Mesodermal cell (in vitro differentiated cells): Measurements from ENCODE around the gene NCK2.

Experiments
- H3K27ac ChIP-seq: 2 replicates; pipeline ENCODE4 v1.7.0; 2013; ENCODE audit warnings: mild to moderate bottlenecking, low read depth, low read length, moderate library complexity; ENCODE audit not compliant: severe bottlenecking
- H3K36me3 ChIP-seq: 2 replicates; pipeline ENCODE4 v1.7.1; 2013; ENCODE audit warnings: mild to moderate bottlenecking, low read length, moderate library complexity; ENCODE audit not compliant: control insufficient read depth, insufficient read depth
- H3K4me1 ChIP-seq: one replicate; pipeline ENCODE4 v1.7.1; 2013; ENCODE audit warnings: mild to moderate bottlenecking, low read length; ENCODE audit not compliant: insufficient read depth, control insufficient read depth, poor library complexity, severe bottlenecking
- H3K4me3 ChIP-seq: 2 replicates; pipeline ENCODE4 v1.7.0; 2013; ENCODE audit warnings: low read length, control low read depth, mild to moderate bottlenecking; ENCODE audit not compliant: insufficient read depth, poor library complexity, severe bottlenecking; ENCODE audit errors: extremely low read depth
- H3K9me3 ChIP-seq: 2 replicates; pipeline ENCODE4 v1.7.1; 2013; ENCODE audit warnings: mild to moderate bottlenecking, low read length, moderate library complexity; ENCODE audit not compliant: control insufficient read depth
- WGBS, 2 experiments: methylation state at CpG; one replicate each; pipeline ENCODE4 v1.1.5; 2013; ENCODE audit warnings: missing lambda C conversion rate in 2 of 2; ENCODE audit not compliant: insufficient coverage in 2 of 2; 5-methylcytosine and 5-hydroxymethylcytosine counted together

NCK2 gene

DNA sequence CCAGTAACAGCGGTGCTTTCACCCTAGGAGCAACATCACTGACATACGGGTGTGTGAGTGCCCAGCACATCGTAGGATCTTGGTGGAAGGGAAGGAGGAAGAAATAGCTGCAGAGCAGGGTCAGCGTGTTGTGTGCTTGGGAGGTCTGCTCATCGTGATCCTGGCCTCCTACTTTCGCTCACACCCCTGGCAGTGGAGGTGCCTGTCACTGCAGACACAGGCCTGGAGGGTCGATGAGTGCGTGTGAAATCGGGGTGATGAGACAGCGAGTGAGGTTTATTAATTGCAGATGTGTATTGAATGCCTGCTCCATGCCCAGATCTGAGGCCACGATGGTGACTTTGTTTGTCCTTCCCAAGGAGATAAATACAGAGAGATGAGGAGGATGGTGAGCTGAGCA, 126.1 kb downstream of the NCK2 start:
- WGBS, 2 experiments, result 92 to 100% methylated on average over 9 to 10 of the region's 11 CpGs

DNA sequence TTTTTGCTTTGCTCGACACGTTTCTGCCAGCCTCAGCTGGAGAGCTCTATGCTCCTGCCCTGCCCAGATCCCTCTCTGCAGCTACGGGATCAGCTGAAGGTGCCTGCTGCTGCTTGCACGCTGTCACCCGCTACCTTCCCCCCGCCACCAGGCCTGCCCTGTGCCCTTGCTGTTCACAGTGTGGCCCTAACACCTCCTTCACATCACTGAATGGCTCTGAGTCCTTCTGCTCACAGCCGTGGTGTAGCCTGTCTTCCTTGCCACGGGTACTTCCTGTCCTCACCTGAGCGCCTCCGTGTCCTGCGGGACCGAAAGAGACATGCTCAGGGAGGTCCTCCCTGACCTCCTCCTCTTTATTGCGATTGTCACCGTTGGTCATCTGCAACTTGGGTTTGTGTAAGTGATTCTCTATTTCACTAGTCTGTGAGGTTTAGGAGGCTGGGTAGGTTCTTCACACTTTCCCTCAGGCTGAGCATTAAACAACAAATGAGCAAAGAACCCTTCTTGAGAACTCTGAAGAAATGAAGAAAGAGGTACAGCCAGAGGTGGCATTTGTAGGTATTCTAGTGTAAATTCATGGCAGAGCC, 127.5 kb downstream of the NCK2 start:
- Histone ChIP-seq H3K4me3 (no peak overlapping the region), H3K36me3 (peaks cover 21% of the 10 kb centered on the region), H3K4me1 (peaks cover 21% of the 10 kb centered on the region), H3K27ac (no peak overlapping the region), H3K9me3 (no peaks in the 10 kb centered on the region)
- 93 to 95% methylated on average over 8 to 12 of the region's 14 CpGs for WGBS, 2 experiments

More for the DNA sequence above, 126.1 kb downstream of the NCK2 start:
- Histone ChIP-seq H3K27ac (no peak overlapping the region), H3K36me3 (peaks cover 14% of the 10 kb centered on the region), H3K4me3 (no peak overlapping the region), H3K9me3 (no peaks in the 10 kb centered on the region), H3K4me1 (peaks cover 28% of the 10 kb centered on the region)

DNA sequence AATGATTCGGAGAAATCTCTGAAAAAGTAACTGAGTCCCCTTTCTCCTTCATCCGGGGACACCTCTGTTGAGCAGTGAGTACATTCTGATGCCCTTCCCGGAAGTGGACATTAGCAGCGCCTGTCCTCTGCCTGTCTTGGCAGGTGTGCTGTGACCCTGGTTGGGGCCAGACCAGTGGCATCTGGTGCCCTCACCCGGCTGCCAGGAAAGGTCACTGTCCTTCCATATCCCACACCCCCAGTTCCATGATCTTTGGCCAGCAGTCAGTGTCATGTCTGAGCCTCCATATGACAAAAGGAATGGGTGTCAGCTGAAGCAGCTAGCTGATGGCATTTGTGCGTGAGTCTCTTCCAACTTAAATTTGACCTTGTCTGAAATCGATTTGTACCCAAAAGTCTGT, 128.1 kb downstream of the NCK2 start:
- Histone ChIP-seq H3K9me3 (no peaks in the 10 kb centered on the region), H3K36me3 (peaks cover 24% of the 10 kb centered on the region), H3K27ac (no peak overlapping the region), H3K4me3 (no peak overlapping the region), H3K4me1 (peaks cover 15% of the 10 kb centered on the region)
- WGBS, 2 experiments, result 93 to 97% methylated on average over 6 of the region's 7 CpGs

DNA sequence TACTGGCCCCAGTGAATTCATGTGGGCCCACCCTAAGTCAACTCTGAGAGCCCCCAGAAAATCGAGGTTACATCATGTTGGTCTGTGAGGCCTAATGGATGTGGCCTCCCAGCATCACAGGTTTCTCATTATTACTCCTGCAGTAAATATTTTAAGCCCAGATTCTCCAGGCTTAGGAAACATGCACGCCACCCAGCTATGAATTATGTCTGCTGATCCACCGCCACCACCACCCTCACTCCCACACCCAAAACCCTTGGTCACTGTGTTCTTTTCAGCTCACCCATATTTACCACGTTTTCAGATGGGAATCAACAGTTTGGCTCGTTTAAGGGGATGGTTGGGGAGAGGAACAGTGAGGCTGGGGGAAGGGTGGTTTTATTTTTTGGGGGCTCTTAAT, 128.6 kb downstream of the NCK2 start:
- H3K36me3 ChIP-seq, result peaks cover 28% of the 10 kb centered on the region
- H3K9me3 ChIP-seq, result no peaks in the 10 kb centered on the region
- no peak overlapping the region for H3K4me3 ChIP-seq
- 72 to 79% methylated on average over 3 of the region's 5 CpGs for WGBS, 2 experiments
- H3K4me1 ChIP-seq, result peaks cover 13% of the 10 kb centered on the region
- no peak overlapping the region for H3K27ac ChIP-seq

DNA sequence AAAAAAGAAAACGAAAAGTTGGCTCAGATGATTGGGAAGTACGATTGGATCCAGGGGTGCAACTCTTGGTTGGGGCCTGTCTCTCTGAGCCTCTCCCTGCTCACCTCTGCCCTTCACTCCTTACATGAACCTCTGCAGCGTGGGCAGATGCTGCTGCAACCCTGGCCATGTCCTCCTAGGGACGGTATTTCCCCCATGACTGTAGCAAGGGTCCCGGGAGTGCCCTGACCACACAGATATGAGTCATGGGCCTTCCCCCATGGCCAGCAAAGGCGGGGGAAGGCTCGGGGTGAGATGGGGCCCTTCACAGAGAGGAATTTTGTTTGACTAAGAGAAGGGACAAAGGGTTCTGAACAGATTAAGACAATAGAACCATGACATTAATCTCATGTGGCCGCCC, 129.0 kb downstream of the NCK2 start:
- peaks cover 4% of the 10 kb centered on the region for H3K9me3 ChIP-seq
- H3K27ac ChIP-seq, result no peak overlapping the region
- H3K4me1 ChIP-seq, result peaks cover 13% of the 10 kb centered on the region
- 63 to 75% methylated on average over 2 to 5 of the region's 8 CpGs for WGBS, 2 experiments
- peaks cover 33% of the 10 kb centered on the region for H3K36me3 ChIP-seq
- no peak overlapping the region for H3K4me3 ChIP-seq

DNA sequence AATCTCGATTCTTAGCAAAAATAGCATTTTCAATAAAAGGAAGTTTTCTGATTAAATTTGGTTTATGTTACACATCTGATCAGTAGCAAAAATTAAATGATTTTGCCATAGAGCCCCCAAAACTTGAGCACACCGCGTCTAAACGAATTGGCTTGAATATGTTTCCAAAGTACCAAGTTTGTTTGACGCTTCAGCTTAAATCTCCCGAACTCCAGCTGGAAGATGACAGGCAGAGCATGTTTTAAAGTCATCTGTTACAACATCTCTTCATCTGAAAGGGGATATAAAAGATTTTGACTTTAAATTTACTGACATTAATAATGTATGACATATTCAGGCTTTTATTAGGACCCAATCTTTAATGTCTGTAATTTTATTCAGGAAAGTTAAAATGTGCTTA, 129.8 kb downstream of the NCK2 start:
- Histone ChIP-seq H3K9me3 (peaks cover 7% of the 10 kb centered on the region), H3K27ac (no peak overlapping the region), H3K36me3 (peaks cover 40% of the 10 kb centered on the region), H3K4me1 (peaks cover 13% of the 10 kb centered on the region), H3K4me3 (no peak overlapping the region)
- WGBS, 2 experiments, result 94 to 100% methylated on average over 3 to 4 of the region's 6 CpGs

DNA sequence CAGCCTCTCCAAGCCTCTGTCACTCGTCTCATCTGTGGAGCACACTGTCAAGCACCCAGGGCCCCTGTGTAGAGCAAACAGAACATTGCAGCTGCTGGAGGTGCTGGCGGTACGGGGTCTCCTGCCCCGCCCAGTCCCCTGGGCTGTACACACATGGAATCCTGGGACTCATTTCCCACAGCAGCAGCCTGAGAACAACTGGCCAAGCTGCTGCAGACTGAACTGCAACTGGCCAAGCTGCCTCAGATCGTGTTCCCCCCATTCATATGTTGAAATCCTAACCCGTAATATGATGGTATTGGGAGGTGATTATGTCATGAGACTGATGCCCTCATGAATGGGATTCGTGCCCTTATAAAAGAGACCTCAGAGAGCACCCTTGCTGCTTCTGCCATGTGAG, 130.5 kb downstream of the NCK2 start:
- Histone ChIP-seq H3K27ac (no peak overlapping the region), H3K4me1 (peaks cover 13% of the 10 kb centered on the region), H3K4me3 (no peak overlapping the region), H3K9me3 (peaks cover 7% of the 10 kb centered on the region), H3K36me3 (peaks cover 39% of the 10 kb centered on the region)
- WGBS, 2 experiments, result 85 to 96% methylated on average over 5 of the region's 7 CpGs

DNA sequence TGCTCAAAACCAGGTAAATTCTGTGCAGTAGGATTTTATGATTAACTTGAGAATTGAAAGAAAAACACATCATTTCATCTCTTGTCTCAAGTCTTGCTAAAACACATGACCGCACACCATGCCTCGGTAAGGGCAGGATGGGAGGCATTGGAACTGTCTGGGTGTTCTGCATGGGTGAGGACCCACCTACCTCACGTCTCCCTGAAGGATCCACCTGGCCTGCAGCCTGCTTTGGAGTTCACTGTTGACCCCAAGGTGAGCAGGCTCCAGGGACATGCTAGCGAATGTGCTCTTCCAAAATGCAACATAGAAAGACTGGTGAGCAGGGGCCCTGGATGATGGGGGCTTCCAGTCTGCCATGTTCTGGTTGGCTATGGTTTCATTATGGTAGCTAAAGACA, 131.5 kb downstream of the NCK2 start:
- H3K4me1 ChIP-seq, result peaks cover 13% of the 10 kb centered on the region
- H3K4me3 ChIP-seq, result no peak overlapping the region
- no peak overlapping the region for H3K27ac ChIP-seq
- peaks cover 7% of the 10 kb centered on the region for H3K9me3 ChIP-seq
- WGBS, 2 experiments, result 91 to 96% methylated on average over 4 of the region's 4 CpGs
- H3K36me3 ChIP-seq, result peaks cover 37% of the 10 kb centered on the region

DNA sequence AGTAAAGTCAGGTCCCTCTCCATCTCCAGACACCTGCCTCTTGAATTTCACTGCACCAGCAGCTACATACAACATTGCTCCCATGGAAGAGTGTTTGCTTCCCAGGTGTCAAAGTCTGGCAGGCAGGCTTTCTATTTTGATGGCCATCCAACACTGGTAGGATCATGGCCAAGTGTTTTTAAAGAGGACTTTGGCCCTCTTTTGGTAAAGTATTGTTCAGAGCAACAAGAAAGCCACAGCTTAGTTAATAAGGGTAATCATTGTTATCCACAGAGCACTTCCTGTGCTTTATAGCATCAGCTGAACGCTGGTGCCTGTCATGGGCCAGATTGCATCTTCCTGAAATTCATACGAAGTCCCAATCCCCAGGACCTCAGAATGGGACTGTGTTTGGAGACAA, 133.2 kb downstream of the NCK2 start:
- no peak overlapping the region for H3K4me3 ChIP-seq
- no peak overlapping the region for H3K27ac ChIP-seq
- H3K4me1 ChIP-seq, result peaks cover 13% of the 10 kb centered on the region
- 92 to 95% methylated on average over 2 of the region's 2 CpGs for WGBS, 2 experiments
- peaks cover 7% of the 10 kb centered on the region for H3K9me3 ChIP-seq
- peaks cover 46% of the 10 kb centered on the region for H3K36me3 ChIP-seq

DNA sequence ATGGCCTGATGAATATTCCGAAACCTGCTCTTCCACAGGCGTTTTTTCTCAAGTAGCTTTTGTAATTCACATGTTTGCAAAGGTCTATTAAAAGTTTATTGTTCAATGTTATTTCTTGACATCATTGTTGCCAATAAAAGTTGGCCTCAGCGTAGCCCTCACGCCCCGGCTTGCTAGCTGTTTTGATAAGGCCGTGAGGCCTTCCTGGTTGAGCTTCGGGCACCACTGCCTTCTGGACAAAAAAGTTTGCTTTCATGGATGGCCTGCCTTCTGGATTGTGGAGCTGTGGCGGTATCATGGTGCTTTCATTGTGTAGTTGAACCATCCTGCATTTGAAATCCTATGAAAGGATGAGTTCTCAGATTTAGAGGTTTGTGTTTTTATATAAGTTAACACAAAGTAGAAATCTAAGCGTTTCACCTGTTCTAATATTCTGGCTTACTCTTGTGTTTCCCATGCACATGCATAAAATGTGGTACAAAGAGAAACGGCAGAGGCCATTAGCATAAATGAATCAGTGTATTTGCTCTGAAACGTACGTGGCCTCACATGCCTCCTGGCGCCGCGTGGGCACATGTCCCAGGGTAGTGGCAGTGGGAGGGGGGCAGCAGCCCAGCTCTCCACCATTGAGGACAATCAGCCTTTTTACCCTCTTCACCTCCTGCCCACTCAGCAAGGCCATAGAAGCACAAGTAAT, 134.5 kb downstream of the NCK2 start:
- Histone ChIP-seq H3K4me3 (no peak overlapping the region), H3K9me3 (peaks cover 7% of the 10 kb centered on the region), H3K36me3 (peaks cover 54% of the 10 kb centered on the region), H3K27ac (no peak overlapping the region), H3K4me1 (peaks cover 1% of the 10 kb centered on the region)
- WGBS, 2 experiments, result 99 to 100% methylated on average over 6 to 11 of the region's 15 CpGs

DNA sequence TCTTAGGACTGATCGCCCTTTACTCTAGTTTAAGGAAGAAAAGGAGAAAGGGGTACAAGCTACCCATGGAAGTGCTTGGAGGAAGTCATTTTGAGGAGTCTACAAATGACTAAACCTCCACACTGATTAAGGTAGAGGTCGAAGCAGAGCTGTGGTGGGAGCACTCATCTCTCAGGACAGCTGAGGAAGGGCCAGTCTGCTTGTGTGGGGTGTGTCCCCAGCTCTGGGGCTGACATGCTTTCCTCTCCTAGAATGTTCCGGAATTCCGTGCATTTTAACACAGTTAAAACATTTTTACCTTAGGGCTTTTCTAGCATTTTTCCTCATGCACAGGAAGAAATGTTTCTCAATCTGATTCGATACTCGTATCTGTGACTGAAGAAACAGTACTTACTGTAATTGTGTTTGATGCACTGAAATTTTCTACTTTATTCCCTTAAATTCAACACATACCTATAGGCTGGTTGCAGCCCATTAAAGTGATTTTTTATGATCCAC, 135.1 kb downstream of the NCK2 start:
- no peak overlapping the region for H3K27ac ChIP-seq
- H3K9me3 ChIP-seq, result peaks cover 7% of the 10 kb centered on the region
- WGBS, 2 experiments, result 100% methylated on average over 1 to 3 of the region's 6 CpGs
- no peak overlapping the region for H3K4me3 ChIP-seq
- peaks cover 59% of the 10 kb centered on the region for H3K36me3 ChIP-seq
- H3K4me1 ChIP-seq, result no peaks in the 10 kb centered on the region
